Measurements from ENCODE around the gene ZMYND15. TPM values are rescaled to one million over a fixed set of nuclear protein-coding genes. Genes with fewer than 3 reads are reported as not detected.

The ZMYND15 gene
- total and polyA plus RNA-seq, 2 of the 13 experiments (the other 11 are each of a cell fraction or from before 2014, with no cell fraction given), result 0.24 to 2.7 TPM

DNA sequence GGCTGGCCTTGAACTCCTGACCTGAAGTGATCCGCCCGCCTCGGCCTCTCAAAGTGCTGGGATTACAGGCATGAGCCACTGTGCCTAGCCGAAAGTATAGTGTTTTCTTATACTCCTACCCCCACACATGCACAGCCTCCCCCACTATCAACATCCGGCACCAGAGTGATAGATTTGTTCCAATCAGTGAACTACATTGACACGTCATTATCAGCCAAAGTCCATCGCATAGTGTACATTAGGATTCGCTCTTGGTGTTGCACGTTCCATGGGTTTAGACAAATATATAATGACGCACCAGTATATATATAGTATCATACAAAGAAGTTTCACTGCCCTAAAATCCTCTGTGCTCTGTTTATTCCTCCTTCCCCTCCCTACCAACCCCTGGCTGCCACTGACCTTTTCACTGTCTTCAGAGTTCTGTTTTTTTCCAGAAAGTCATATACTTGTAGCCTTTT, 20.2 kb downstream of the ZMYND15 start (continued):
- TF ChIP-seq ZBTB40 (IDR thresholded peaks at IDR 0.05) (no peak), ZBTB40 (CRISPR knock-in tag; IDR thresholded peaks at IDR 0.05) (peak; percentile 35; the same call in 1 of the 2 replicates), ZFP90 (CRISPR knock-in tag; IDR thresholded peaks at IDR 0.05; ENCODE audit: borderline replicate concordance) (peak; percentile 63; the same call in 1 of the 2 replicates), RXRA (CRISPR knock-in tag; IDR thresholded peaks at IDR 0.05) (peak; percentile 95), MTA3 (CRISPR knock-in tag; IDR thresholded peaks at IDR 0.05) (no peak), ZMAT3 (CRISPR knock-in tag; conservative IDR thresholded peaks at IDR 0.05) (no peak; the same call in 1 of the 2 replicates), RFXANK (CRISPR knock-in tag; IDR thresholded peaks at IDR 0.05) (peak; percentile 79; the same call in 1 of the 2 replicates), ZNF530 (CRISPR knock-in tag; IDR thresholded peaks at IDR 0.05; ENCODE audit: low read depth) (no peak), ZNF879 (CRISPR knock-in tag; IDR thresholded peaks at IDR 0.05) (no peak), MED13 (CRISPR knock-in tag; IDR thresholded peaks at IDR 0.05) (peak; percentile 84; the same call in 1 of the 2 replicates), ZNF878 (CRISPR knock-in tag; IDR thresholded peaks at IDR 0.05) (peak; percentile 32; the same call in 1 of the 2 replicates), ZKSCAN8 (CRISPR knock-in tag; IDR thresholded peaks at IDR 0.05; ENCODE audit: borderline replicate concordance) (peak; percentile 76; the same call in 1 of the 2 replicates), PLRG1 (conservative IDR thresholded peaks at IDR 0.05) (no peak), ZNF780A (CRISPR knock-in tag; IDR thresholded peaks at IDR 0.05) (no peak), ZNF652 (CRISPR knock-in tag; IDR thresholded peaks at IDR 0.05; ENCODE audit: borderline replicate concordance, low read depth) (0 out of 2 replicates have a peak, but pooled peaks have one; percentile 40)
- TF ChIP-seq, protein P1, sequence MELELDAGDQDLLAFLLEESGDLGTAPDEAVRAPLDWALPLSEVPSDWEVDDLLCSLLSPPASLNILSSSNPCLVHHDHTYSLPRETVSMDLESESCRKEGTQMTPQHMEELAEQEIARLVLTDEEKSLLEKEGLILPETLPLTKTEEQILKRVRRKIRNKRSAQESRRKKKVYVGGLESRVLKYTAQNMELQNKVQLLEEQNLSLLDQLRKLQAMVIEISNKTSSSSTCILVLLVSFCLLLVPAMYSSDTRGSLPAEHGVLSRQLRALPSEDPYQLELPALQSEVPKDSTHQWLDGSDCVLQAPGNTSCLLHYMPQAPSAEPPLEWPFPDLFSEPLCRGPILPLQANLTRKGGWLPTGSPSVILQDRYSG (CRISPR knock-in tag; IDR thresholded peaks at IDR 0.05), result no peak
- TF ChIP-seq, protein P2, sequence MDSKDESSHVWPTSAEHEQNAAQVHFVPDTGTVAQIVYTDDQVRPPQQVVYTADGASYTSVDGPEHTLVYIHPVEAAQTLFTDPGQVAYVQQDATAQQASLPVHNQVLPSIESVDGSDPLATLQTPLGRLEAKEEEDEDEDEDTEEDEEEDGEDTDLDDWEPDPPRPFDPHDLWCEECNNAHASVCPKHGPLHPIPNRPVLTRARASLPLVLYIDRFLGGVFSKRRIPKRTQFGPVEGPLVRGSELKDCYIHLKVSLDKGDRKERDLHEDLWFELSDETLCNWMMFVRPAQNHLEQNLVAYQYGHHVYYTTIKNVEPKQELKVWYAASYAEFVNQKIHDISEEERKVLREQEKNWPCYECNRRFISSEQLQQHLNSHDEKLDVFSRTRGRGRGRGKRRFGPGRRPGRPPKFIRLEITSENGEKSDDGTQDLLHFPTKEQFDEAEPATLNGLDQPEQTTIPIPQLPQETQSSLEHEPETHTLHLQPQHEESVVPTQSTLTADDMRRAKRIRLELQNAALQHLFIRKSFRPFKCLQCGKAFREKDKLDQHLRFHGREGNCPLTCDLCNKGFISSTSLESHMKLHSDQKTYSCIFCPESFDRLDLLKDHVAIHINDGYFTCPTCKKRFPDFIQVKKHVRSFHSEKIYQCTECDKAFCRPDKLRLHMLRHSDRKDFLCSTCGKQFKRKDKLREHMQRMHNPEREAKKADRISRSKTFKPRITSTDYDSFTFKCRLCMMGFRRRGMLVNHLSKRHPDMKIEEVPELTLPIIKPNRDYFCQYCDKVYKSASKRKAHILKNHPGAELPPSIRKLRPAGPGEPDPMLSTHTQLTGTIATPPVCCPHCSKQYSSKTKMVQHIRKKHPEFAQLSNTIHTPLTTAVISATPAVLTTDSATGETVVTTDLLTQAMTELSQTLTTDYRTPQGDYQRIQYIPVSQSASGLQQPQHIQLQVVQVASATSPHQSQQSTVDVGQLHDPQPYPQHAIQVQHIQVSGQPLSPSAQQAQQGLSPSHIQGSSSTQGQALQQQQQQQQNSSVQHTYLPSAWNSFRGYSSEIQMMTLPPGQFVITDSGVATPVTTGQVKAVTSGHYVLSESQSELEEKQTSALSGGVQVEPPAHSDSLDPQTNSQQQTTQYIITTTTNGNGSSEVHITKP (CRISPR knock-in tag; IDR thresholded peaks at IDR 0.05; ENCODE audit: low read depth), result 0 out of 2 replicates have a peak, but pooled peaks have one; percentile 40
- TF ChIP-seq, protein P3, sequence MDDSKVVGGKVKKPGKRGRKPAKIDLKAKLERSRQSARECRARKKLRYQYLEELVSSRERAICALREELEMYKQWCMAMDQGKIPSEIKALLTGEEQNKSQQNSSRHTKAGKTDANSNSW (CRISPR knock-in tag; IDR thresholded peaks at IDR 0.05; ENCODE audit: borderline replicate concordance), result no peak
